GM19395 (cell line): ENCODE results near the gene SART3.

Source experiments
- ATAC-seq: cut with Tn5 transposase; IDR thresholded peaks from one replicate; pipeline ENCODE4 v1.9.1; 2021; ENCODE audit warnings: mild to moderate bottlenecking, moderate library complexity; ENCODE audit not compliant: unreplicated experiment

The SART3 gene

GRCh38 chr12:108560752-108561719, at the start of gene SART3:
SART3 (minus strand) TSS chr12:108561173; CDS start chr12:108561154, 19 bp downstream.
- peak; percentile 48 for ATAC-seq

GRCh38 chr12:108610336-108610815, 49.4 kb upstream of the SART3 start:
- ATAC-seq: no peak

- no peak for ATAC-seq
Observed at GRCh38 chr12:108609537-108610335, 48.8 kb upstream of the SART3 start.

- no peak for ATAC-seq
Observed at GRCh38 chr12:108608616-108609015, 47.6 kb upstream of the SART3 start.

GRCh38 chr12:108607981-108608600, 47.1 kb upstream of the SART3 start:
- no peak for ATAC-seq

- no peak for ATAC-seq
Observed at GRCh38 chr12:108606492-108606891, 45.5 kb upstream of the SART3 start.

GRCh38 chr12:108605690-108606406, 44.9 kb upstream of the SART3 start:
- ATAC-seq: no peak

- no peak for ATAC-seq
Observed at GRCh38 chr12:108605000-108605689, 44.2 kb upstream of the SART3 start.

- no peak for ATAC-seq
Observed at GRCh38 chr12:108604208-108604941, 43.4 kb upstream of the SART3 start.

- no peak for ATAC-seq
Observed at GRCh38 chr12:108603743-108604142, 42.8 kb upstream of the SART3 start.

GRCh38 chr12:108602976-108603704, 42.2 kb upstream of the SART3 start:
- no peak for ATAC-seq

GRCh38 chr12:108602209-108602705, 41.3 kb upstream of the SART3 start:
- ATAC-seq: no peak

GRCh38 chr12:108600702-108601007, 39.7 kb upstream of the SART3 start:
- no peak for ATAC-seq

- ATAC-seq: no peak
Observed at GRCh38 chr12:108599948-108600701, 39.2 kb upstream of the SART3 start.

- ATAC-seq: no peak
Observed at GRCh38 chr12:108599541-108599940, 38.6 kb upstream of the SART3 start.

GRCh38 chr12:108598553-108599250, 37.7 kb upstream of the SART3 start:
- no peak for ATAC-seq
